ENCODE data around the gene IDE. TPM values are rescaled to one million over a fixed set of nuclear protein-coding genes. Genes with fewer than 3 reads are reported as not detected.
"Not testable (repeated sequence)": the region's sequence is repeated elsewhere in the genome, so short reads cannot be mapped to it uniquely, and the experiment has no call there.

Gene IDE
- total RNA-seq, 1 donor from 2014 or later = 14.1 TPM

DNA sequence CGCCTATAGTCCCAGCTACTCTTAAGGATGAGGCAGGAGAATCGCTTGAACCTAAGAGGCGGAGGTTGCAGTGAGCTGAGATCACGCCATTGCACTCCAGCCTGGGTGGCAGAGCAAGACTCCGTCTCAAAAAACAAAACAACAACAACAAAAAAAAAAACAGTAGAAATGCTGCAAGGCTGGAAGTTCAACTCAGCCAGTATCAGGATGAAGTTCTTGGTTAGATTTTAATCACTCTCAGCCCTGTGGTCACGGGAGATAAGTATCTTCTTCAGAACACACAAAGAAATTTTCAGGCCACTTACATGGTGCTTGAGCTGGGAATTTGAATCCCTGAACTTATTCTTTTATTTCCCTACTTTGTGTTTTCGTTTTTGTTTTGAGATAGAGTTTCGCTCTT, 162.5 kb downstream of the IDE start:
- Histone ChIP-seq H3K4me3 (ENCODE audit: low read length in 3 of 3) (no peak overlapping the region), H3K4me1 (ENCODE audit: control insufficient read depth in 3 of 3, insufficient read depth in 3 of 3, low read length in 3 of 3) (no peaks in the 10 kb centered on the region), H3K36me3 (ENCODE audit: control insufficient read depth in 3 of 3, insufficient read depth in 3 of 3, low read length in 3 of 3) (no peaks in the 10 kb centered on the region), H3K27ac (ENCODE audit: low read depth, low read length) (no peak overlapping the region), H3K9me3 (ENCODE audit: control insufficient read depth in 3 of 3, low read length in 3 of 3) (no peaks in the 10 kb centered on the region), H3K9ac (ENCODE audit: low read depth in 1 of 3, low read length in 3 of 3) (no peak overlapping the region), H3K27me3 (ENCODE audit: control insufficient read depth in 3 of 3, insufficient read depth in 3 of 3, low read length in 3 of 3) (no peaks in the 10 kb centered on the region)

DNA sequence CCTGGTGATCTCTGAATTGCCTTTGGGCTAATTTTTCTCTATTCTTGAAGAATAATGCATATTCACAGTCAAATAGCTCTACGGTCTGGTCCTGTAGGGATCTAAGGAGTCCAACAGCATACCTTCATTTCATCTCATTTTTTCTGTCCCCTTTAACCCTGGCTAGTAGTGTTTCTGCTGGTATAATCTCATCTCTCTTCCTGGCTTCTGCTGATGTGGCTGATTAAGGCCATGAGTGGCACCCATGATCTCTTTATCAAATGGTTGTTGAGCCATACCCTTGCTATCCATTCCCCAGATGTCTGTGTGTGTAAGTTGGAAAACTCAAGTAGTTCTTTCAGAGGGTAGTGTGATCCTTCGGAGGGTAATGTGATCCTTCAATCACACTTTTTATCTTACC, 163.4 kb downstream of the IDE start:
- no peak overlapping the region for H3K4me3 ChIP-seq (ENCODE audit: low read length in 3 of 3)
- no peaks in the 10 kb centered on the region for H3K27me3 ChIP-seq (ENCODE audit: control insufficient read depth in 3 of 3, insufficient read depth in 3 of 3, low read length in 3 of 3)
- no peaks in the 10 kb centered on the region for H3K9me3 ChIP-seq (ENCODE audit: control insufficient read depth in 3 of 3, low read length in 3 of 3)
- H3K4me1 ChIP-seq (ENCODE audit: control insufficient read depth in 3 of 3, insufficient read depth in 3 of 3, low read length in 3 of 3) = no peaks in the 10 kb centered on the region
- no peak overlapping the region for H3K27ac ChIP-seq (ENCODE audit: low read depth, low read length)
- no peak overlapping the region for H3K9ac ChIP-seq (ENCODE audit: low read depth in 1 of 3, low read length in 3 of 3)
- no peaks in the 10 kb centered on the region for H3K36me3 ChIP-seq (ENCODE audit: control insufficient read depth in 3 of 3, insufficient read depth in 3 of 3, low read length in 3 of 3)

DNA sequence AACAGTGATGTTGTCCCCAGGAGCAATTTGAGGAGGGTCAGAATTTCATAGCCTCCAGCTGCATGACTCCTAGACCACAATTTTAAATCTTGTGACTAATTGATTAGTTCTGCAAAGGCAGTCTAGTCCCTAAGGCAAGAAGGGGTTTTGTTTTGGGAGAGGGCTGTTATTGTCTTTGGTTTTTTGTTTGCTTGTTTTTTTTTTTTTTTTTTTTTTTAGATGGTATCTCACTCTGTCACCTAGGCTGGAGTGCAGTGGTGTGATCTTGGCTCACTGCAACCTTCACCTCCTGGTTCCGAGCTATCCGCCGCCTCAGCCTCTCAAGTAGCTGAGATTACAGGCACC, 165.9 kb downstream of the IDE start:
- Histone ChIP-seq H3K4me1 (ENCODE audit: control insufficient read depth in 3 of 3, insufficient read depth in 3 of 3, low read length in 3 of 3) (no peaks in the 10 kb centered on the region), H3K27ac (ENCODE audit: low read depth, low read length) (no peak overlapping the region), H3K9ac (ENCODE audit: low read depth in 1 of 3, low read length in 3 of 3) (no peak overlapping the region)

DNA sequence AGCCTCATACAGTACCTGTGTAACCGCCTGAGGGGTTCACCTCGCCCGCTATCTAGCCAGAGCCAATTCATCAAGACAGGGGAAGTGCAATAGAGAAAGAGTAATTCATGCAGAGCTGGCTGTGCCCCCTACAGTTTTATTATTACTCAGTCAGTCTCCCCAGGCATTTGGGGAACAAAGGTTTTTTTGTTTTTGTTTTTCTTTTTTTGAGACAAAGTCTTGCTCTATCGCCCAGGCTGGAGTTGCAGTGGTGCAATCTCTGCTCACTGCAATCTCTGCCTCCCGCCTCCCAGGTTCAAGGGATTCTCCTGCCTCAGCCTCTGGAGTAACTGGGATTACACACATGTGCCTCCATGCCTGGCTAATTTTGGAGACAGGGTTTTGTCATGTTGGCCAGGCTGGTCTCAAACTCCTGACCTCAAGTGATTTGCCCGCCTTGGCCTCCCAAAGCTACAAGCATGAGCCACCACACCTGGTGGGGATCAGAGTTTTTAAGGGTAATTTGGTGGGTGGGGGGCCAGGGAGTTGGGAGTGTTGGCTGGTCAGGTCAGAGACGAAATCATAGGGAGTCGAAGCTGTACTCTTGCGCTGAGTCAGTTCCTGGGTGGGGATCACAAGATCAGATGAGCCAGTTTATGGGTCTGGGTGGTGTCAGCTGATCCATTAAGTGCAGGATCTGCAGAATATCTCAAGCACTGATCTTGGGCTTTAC, 166.4 kb downstream of the IDE start:
- Histone ChIP-seq H3K4me1 (ENCODE audit: control insufficient read depth in 3 of 3, insufficient read depth in 3 of 3, low read length in 3 of 3) (no peaks in the 10 kb centered on the region), H3K27ac (ENCODE audit: low read depth, low read length) (no peak overlapping the region), H3K27me3 (ENCODE audit: control insufficient read depth in 3 of 3, insufficient read depth in 3 of 3, low read length in 3 of 3) (no peaks in the 10 kb centered on the region), H3K9ac (ENCODE audit: low read depth in 1 of 3, low read length in 3 of 3) (no peak overlapping the region), H3K4me3 (ENCODE audit: low read length in 3 of 3) (no peak overlapping the region), H3K9me3 (ENCODE audit: control insufficient read depth in 3 of 3, low read length in 3 of 3) (no peaks in the 10 kb centered on the region), H3K36me3 (ENCODE audit: control insufficient read depth in 3 of 3, insufficient read depth in 3 of 3, low read length in 3 of 3) (no peaks in the 10 kb centered on the region)

More for the DNA sequence above, 165.9 kb downstream of the IDE start:
- Histone ChIP-seq H3K4me3 (ENCODE audit: low read length in 3 of 3) (no peak overlapping the region), H3K9me3 (ENCODE audit: control insufficient read depth in 3 of 3, low read length in 3 of 3) (no peaks in the 10 kb centered on the region), H3K27me3 (ENCODE audit: control insufficient read depth in 3 of 3, insufficient read depth in 3 of 3, low read length in 3 of 3) (no peaks in the 10 kb centered on the region), H3K36me3 (ENCODE audit: control insufficient read depth in 3 of 3, insufficient read depth in 3 of 3, low read length in 3 of 3) (no peaks in the 10 kb centered on the region)

DNA sequence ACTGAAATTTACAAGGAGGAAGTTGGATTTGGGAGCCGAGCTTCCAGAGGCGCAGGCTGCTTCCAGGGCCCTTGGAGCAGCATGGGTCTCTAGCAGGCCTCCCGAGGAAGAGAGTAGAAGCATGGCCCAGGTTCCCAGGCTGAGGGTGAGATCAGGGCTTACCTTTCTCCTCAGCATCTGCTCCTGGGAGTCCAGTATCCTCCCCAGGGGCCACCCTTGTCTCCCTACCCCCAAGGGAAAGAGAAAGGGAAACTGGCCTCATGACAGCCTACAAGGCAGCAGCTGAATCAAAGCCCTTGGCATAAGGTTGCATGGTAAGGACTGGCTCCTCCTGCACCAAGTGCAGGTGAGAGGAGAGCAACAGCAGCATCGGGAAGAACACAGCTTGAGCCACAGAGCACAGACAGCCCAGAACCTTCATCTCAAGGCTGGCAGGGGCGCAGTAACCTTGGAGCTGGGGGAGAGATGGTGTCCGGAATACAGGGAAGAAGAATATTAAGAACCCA, 168.4 kb downstream of the IDE start:
- H3K4me3 ChIP-seq (ENCODE audit: low read length in 3 of 3) = no peak overlapping the region
- no peak overlapping the region for H3K9ac ChIP-seq (ENCODE audit: low read depth in 1 of 3, low read length in 3 of 3)
- H3K9me3 ChIP-seq (ENCODE audit: control insufficient read depth in 3 of 3, low read length in 3 of 3) = no peaks in the 10 kb centered on the region

DNA sequence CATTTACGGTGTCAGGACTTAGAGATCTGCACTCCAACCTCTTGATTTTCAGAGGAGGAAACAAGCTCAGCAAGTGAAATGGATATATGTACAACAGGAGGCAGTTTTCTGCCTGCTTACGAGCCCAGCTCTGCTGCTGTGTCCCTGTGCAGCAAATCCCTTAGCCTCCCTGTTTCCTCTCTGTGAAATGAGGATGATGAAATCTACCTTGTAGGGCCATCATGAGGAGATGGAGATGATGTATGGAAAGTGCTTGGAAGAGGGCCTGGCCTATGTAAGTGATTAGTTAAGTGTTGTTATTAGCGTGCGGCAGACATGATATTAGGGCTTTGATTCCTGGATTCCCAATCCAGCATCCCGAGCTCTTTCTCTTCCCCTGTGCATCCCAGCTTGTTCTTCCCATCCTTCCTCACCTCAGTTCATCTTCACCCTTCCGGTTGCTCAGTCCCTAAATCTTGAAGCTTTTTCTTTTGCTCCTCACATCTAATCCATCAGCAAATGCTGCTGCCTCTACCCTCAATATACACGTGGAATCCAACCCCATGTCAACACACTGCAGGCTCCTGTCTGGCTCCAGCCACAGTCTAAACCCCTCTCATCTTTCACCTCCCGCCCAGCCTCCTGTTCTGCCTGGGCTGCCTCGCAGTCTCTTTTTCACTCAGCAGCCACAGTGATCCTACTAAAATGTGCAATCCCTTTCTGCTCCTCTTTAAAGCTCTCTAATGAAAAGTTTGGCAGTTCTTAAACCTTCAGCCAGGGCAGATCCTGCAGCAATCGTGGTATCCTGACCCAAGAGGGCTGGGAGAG, 169.1 kb downstream of the IDE start:
- Histone ChIP-seq H3K4me1 (ENCODE audit: control insufficient read depth in 3 of 3, insufficient read depth in 3 of 3, low read length in 3 of 3) (no peaks in the 10 kb centered on the region), H3K27me3 (ENCODE audit: control insufficient read depth in 3 of 3, insufficient read depth in 3 of 3, low read length in 3 of 3) (no peaks in the 10 kb centered on the region), H3K9ac (ENCODE audit: low read depth in 1 of 3, low read length in 3 of 3) (no peak overlapping the region), H3K9me3 (ENCODE audit: control insufficient read depth in 3 of 3, low read length in 3 of 3) (no peaks in the 10 kb centered on the region), H3K4me3 (ENCODE audit: low read length in 3 of 3) (no peak overlapping the region), H3K27ac (ENCODE audit: low read depth, low read length) (no peak overlapping the region), H3K36me3 (ENCODE audit: control insufficient read depth in 3 of 3, insufficient read depth in 3 of 3, low read length in 3 of 3) (no peaks in the 10 kb centered on the region)

More for the DNA sequence above, 168.4 kb downstream of the IDE start:
- H3K36me3 ChIP-seq (ENCODE audit: control insufficient read depth in 3 of 3, insufficient read depth in 3 of 3, low read length in 3 of 3) = no peaks in the 10 kb centered on the region
- H3K27me3 ChIP-seq (ENCODE audit: control insufficient read depth in 3 of 3, insufficient read depth in 3 of 3, low read length in 3 of 3) = no peaks in the 10 kb centered on the region
- H3K27ac ChIP-seq (ENCODE audit: low read depth, low read length) = no peak overlapping the region
- no peaks in the 10 kb centered on the region for H3K4me1 ChIP-seq (ENCODE audit: control insufficient read depth in 3 of 3, insufficient read depth in 3 of 3, low read length in 3 of 3)

DNA sequence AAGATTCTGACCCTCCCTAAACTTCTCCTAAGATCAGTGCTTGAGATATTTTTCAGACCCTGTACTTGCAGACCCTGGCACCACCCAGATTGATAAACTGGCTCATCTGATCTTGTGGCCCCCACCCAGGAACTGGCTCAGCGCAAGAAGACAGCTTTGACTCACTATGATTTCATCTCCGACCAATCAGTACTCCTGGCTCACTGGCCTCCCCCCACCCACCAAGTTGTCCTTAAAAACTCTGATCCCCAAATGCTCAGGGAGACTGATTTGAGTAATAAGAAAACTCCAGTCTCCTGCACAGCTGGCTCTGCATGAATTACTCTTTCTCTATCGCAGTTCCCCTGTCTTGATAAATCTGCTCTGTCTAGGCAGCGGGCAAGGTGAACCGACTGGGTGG, 171.7 kb downstream of the IDE start:
- not testable (repeated sequence) for H3K9me3 ChIP-seq (ENCODE audit: control insufficient read depth in 3 of 3, low read length in 3 of 3); H3K4me1 ChIP-seq (ENCODE audit: control insufficient read depth in 3 of 3, insufficient read depth in 3 of 3, low read length in 3 of 3); H3K4me3 ChIP-seq (ENCODE audit: low read length in 3 of 3); H3K9ac ChIP-seq (ENCODE audit: low read depth in 1 of 3, low read length in 3 of 3); H3K36me3 ChIP-seq (ENCODE audit: control insufficient read depth in 3 of 3, insufficient read depth in 3 of 3, low read length in 3 of 3); H3K27me3 ChIP-seq (ENCODE audit: control insufficient read depth in 3 of 3, insufficient read depth in 3 of 3, low read length in 3 of 3); H3K27ac ChIP-seq (ENCODE audit: low read depth, low read length)

Other genes starting within 250 kb of the IDE start
- gene KIF11, start 19.0 kb upstream of the IDE start, total RNA-seq = 5.7 TPM
- gene HHEX, start 115.9 kb upstream of the IDE start, total RNA-seq = 3.1 TPM

Data from skeletal muscle tissue (tissue), 4 donors.